Measurements from ENCODE around the gene SLC48A1. TPM values are rescaled to one million over a fixed set of nuclear protein-coding genes. Genes with fewer than 3 reads are reported as not detected.

The SLC48A1 gene
- total RNA-seq (2014; rRNA removed; shearing (Covaris generic)), result 6.3 and 7.2 TPM in 2 replicates

- DNase-seq (ENCODE audit: low read depth), result peak; percentile 54
Observed at GRCh38 chr12:47773062-47773857, at the start of gene SLC48A1. Gene SLC48A1 (plus strand): TSS chr12:47773238. CDS start chr12:47773305, 67 bp downstream.

- no peak for DNase-seq (ENCODE audit: low read depth)
Observed at GRCh38 chr12:47725091-47725772, 47.8 kb upstream of the SLC48A1 start, which contains the start of gene ENDOU. Gene ENDOU (minus strand): TSS chr12:47725490. CDS start chr12:47725413, 77 bp downstream.

- DNase-seq (ENCODE audit: low read depth), result peak; percentile 65
Observed at GRCh38 chr12:47725893-47726292, 47.1 kb upstream of the SLC48A1 start.

- DNase-seq (ENCODE audit: low read depth), result peak; percentile 94
Observed at GRCh38 chr12:47729233-47729632, 43.8 kb upstream of the SLC48A1 start.

- peak; percentile 91 for DNase-seq (ENCODE audit: low read depth)
Observed at GRCh38 chr12:47730341-47730744, 42.7 kb upstream of the SLC48A1 start.

- no peak for DNase-seq (ENCODE audit: low read depth)
Observed at GRCh38 chr12:47731723-47732122, 41.3 kb upstream of the SLC48A1 start.

- DNase-seq (ENCODE audit: low read depth), result no peak
Observed at GRCh38 chr12:47732504-47732903, 40.5 kb upstream of the SLC48A1 start.

- peak; percentile 14 for DNase-seq (ENCODE audit: low read depth)
Observed at GRCh38 chr12:47733142-47733541, 39.9 kb upstream of the SLC48A1 start.

- no peak for DNase-seq (ENCODE audit: low read depth)
Observed at GRCh38 chr12:47734725-47735480, 38.1 kb upstream of the SLC48A1 start.

- no peak for DNase-seq (ENCODE audit: low read depth)
Observed at GRCh38 chr12:47735649-47736048, 37.4 kb upstream of the SLC48A1 start.

GRCh38 chr12:47736216-47736615 lies 36.8 kb upstream of the SLC48A1 start:
- DNase-seq (ENCODE audit: low read depth), result peak; percentile 11

GRCh38 chr12:47736877-47737676 lies 36.0 kb upstream of the SLC48A1 start:
- DNase-seq (ENCODE audit: low read depth), result peak; percentile 97

GRCh38 chr12:47737936-47738594 lies 35.0 kb upstream of the SLC48A1 start:
- no peak for DNase-seq (ENCODE audit: low read depth)

- no peak for DNase-seq (ENCODE audit: low read depth)
Observed at GRCh38 chr12:47739297-47739696, 33.7 kb upstream of the SLC48A1 start.

- DNase-seq (ENCODE audit: low read depth), result no peak
Observed at GRCh38 chr12:47739979-47740378, 33.1 kb upstream of the SLC48A1 start.

GRCh38 chr12:47740606-47741339 lies 32.3 kb upstream of the SLC48A1 start:
- DNase-seq (ENCODE audit: low read depth), result no peak

GRCh38 chr12:47741340-47741703 lies 31.7 kb upstream of the SLC48A1 start:
- DNase-seq (ENCODE audit: low read depth), result peak; percentile 86

GRCh38 chr12:47742253-47742825 lies 30.7 kb upstream of the SLC48A1 start:
- peak; percentile 21 for DNase-seq (ENCODE audit: low read depth)

- no peak for DNase-seq (ENCODE audit: low read depth)
Observed at GRCh38 chr12:47743311-47743860, 29.7 kb upstream of the SLC48A1 start.

All from RPMI7951 (cell line).